H9 (cell line): ENCODE results near the gene NAA10. TPM values are rescaled to one million over a fixed set of nuclear protein-coding genes. Genes with fewer than 3 reads are reported as not detected.

ENCODE experiments used
- DNase-seq: peaks from one replicate; pipeline ENCODE4 v3.0.0-alpha.2; 2017
- H2AFZ ChIP-seq: one replicate; pipeline ENCODE4 v1.6.1; 2013; ENCODE audit warnings: mild to moderate bottlenecking, low read length, control low read depth, moderate library complexity
- H2AK5ac ChIP-seq: 2 replicates; pipeline ENCODE4 v1.6.1; 2013; ENCODE audit warnings: low read length, control low read depth, mixed read lengths; ENCODE audit not compliant: insufficient read length
- H2BK120ac ChIP-seq: one replicate; pipeline ENCODE4 v1.6.1; 2013; ENCODE audit warnings: low read depth, mild to moderate bottlenecking, low read length, control low read depth, inconsistent platforms; ENCODE audit not compliant: poor library complexity, severe bottlenecking
- H2BK12ac ChIP-seq: 2 replicates; pipeline ENCODE4 v1.6.1; 2013; ENCODE audit warnings: low read length, control low read depth, mixed read lengths, low read depth; ENCODE audit not compliant: insufficient read length
- H2BK15ac ChIP-seq: 2 replicates; pipeline ENCODE4 v1.6.1; 2013; ENCODE audit warnings: low read depth, low read length, control low read depth
- H2BK20ac ChIP-seq: one replicate; pipeline ENCODE4 v1.6.1; 2013; ENCODE audit warnings: low read depth, mild to moderate bottlenecking, low read length, control low read depth, inconsistent platforms; ENCODE audit not compliant: poor library complexity, severe bottlenecking
- H2BK5ac ChIP-seq: 2 replicates; pipeline ENCODE4 v1.6.1; 2013; ENCODE audit warnings: low read length, control low read depth, mixed read lengths; ENCODE audit not compliant: insufficient read length
- H3K14ac ChIP-seq: 2 replicates; pipeline ENCODE4 v1.6.1; 2013; ENCODE audit warnings: low read length, control low read depth; ENCODE audit not compliant: insufficient read depth
- H3K18ac ChIP-seq: 2 replicates; pipeline ENCODE4 v1.6.1; 2013; ENCODE audit warnings: low read depth, mild to moderate bottlenecking, mixed read lengths, low read length, control low read depth; ENCODE audit not compliant: insufficient read length
- H3K23ac ChIP-seq: 2 replicates; pipeline ENCODE4 v1.6.1; 2013; ENCODE audit warnings: low read length, control low read depth, mixed read lengths, low read depth; ENCODE audit not compliant: insufficient read length
- H3K23me2 ChIP-seq: 2 replicates; pipeline ENCODE4 v1.6.1; 2013; ENCODE audit warnings: low read depth, mild to moderate bottlenecking, mixed read lengths, low read length, control low read depth; ENCODE audit not compliant: insufficient read length, poor library complexity, severe bottlenecking
- H3K27ac ChIP-seq: 2 replicates; pipeline ENCODE4 v1.5.1; 2013; ENCODE audit warnings: low read length, control low read depth, mixed read lengths, low read depth; ENCODE audit not compliant: insufficient read length
- H3K27me3 ChIP-seq: 2 replicates; pipeline ENCODE4 v1.6.1; 2013; ENCODE audit warnings: low read length, control low read depth, inconsistent platforms; ENCODE audit not compliant: insufficient read depth
- H3K4ac ChIP-seq: 2 replicates; pipeline ENCODE4 v1.6.1; 2013; ENCODE audit warnings: low read depth, mild to moderate bottlenecking, control low read depth, inconsistent platforms, low read length, moderate library complexity
- H3K4me1 ChIP-seq: 2 replicates; pipeline ENCODE4 v1.6.1; 2013; ENCODE audit warnings: low read length, control low read depth, inconsistent platforms; ENCODE audit not compliant: insufficient read depth
- H3K4me2 ChIP-seq: 2 replicates; pipeline ENCODE4 v1.6.1; 2013; ENCODE audit warnings: low read length, control low read depth, mixed read lengths; ENCODE audit not compliant: insufficient read length, insufficient read depth
- H3K56ac ChIP-seq: 2 replicates; pipeline ENCODE4 v1.6.1; 2013; ENCODE audit warnings: low read depth, mild to moderate bottlenecking, mixed read lengths, low read length, control low read depth; ENCODE audit not compliant: insufficient read length
- H3K79me1 ChIP-seq: 2 replicates; pipeline ENCODE4 v1.6.1; 2013; ENCODE audit warnings: low read depth, mild to moderate bottlenecking, moderate library complexity, low read length, control low read depth, inconsistent platforms; ENCODE audit not compliant: insufficient read depth, poor library complexity, severe bottlenecking
- H3K79me2 ChIP-seq: 2 replicates; pipeline ENCODE4 v1.6.1; 2013; ENCODE audit warnings: low read length, control low read depth, inconsistent platforms; ENCODE audit not compliant: insufficient read depth
- H3K9ac ChIP-seq: 2 replicates; pipeline ENCODE4 v1.6.1; 2013; ENCODE audit warnings: low read length, control low read depth, mixed read lengths; ENCODE audit not compliant: insufficient read length; ENCODE audit errors: extremely low read depth
- H3K9me3 ChIP-seq: one replicate; pipeline ENCODE4 v1.6.1; 2013; ENCODE audit warnings: low read depth, low read length, inconsistent platforms; ENCODE audit not compliant: control insufficient read depth
- H3T11ph ChIP-seq: one replicate; pipeline ENCODE4 v1.6.1; 2013; ENCODE audit warnings: mild to moderate bottlenecking, low read length, control low read depth, inconsistent platforms
- H4K20me1 ChIP-seq: one replicate; pipeline ENCODE4 v1.6.1; 2013; ENCODE audit not compliant: control insufficient read depth, insufficient read length, insufficient read depth
- H4K5ac ChIP-seq: 2 replicates; pipeline ENCODE4 v1.6.1; 2013; ENCODE audit warnings: low read depth, mild to moderate bottlenecking, mixed read lengths, low read length, control low read depth; ENCODE audit not compliant: insufficient read length
- H4K8ac ChIP-seq: replicated peaks from 2 replicates; pipeline ENCODE4 v1.6.1; 2013; ENCODE audit warnings: low read length, control low read depth, mixed read lengths, low read depth; ENCODE audit not compliant: insufficient read length
- H4K91ac ChIP-seq: 2 replicates; pipeline ENCODE4 v1.6.1; 2013; ENCODE audit warnings: low read depth, mild to moderate bottlenecking, moderate library complexity, mixed read lengths, low read length, control low read depth; ENCODE audit not compliant: insufficient read length
- H3K27ac Mint-ChIP-seq, 3 experiments: 2 replicates in 2 of 3; 3 replicates in 1 of 3; pipeline ENCODE4 v1.8.0; 2020 to 2021; ENCODE audit warnings: mixed read lengths in 3 of 3, mild to moderate bottlenecking in 1 of 3, moderate library complexity in 1 of 3
- H3K27me3 Mint-ChIP-seq: 2 replicates; pipeline ENCODE4 v1.8.0; 2021; ENCODE audit warnings: low read depth, mild to moderate bottlenecking, moderate library complexity, mixed read lengths
- H3K36me3 Mint-ChIP-seq, 3 experiments: 2 replicates in 2 of 3; 3 replicates in 1 of 3; pipeline ENCODE4 v1.8.0; 2020 to 2021; ENCODE audit warnings: low read depth in 3 of 3, mixed read lengths in 3 of 3; ENCODE audit not compliant: insufficient read depth in 1 of 3
- H3K4me1 Mint-ChIP-seq, 2 experiments: 2 replicates each; pipeline ENCODE4 v1.8.0; 2020; ENCODE audit warnings: mixed read lengths in 2 of 2
- H3K4me3 Mint-ChIP-seq, 2 experiments: 2 replicates in 1 of 2; 3 replicates in 1 of 2; pipeline ENCODE4 v1.8.0; 2020 to 2021; ENCODE audit warnings: mild to moderate bottlenecking in 2 of 2, mixed read lengths in 2 of 2, moderate library complexity in 1 of 2
- H3K9me3 Mint-ChIP-seq, 2 experiments: 2 replicates in 1 of 2; 3 replicates in 1 of 2; pipeline ENCODE4 v1.8.0; 2020; ENCODE audit warnings: mild to moderate bottlenecking in 2 of 2, mixed read lengths in 2 of 2, moderate library complexity in 1 of 2
- CTCF ChIP-seq: fragments of 200-600 bp; sonication (generic); conservative IDR thresholded peaks from 3 replicates; pipeline ENCODE4 v1.8.0; 2021; ENCODE audit warnings: antibody characterized with exemption, mild to moderate bottlenecking
- WGBS: extraction: QIAGEN DNeasy Blood & Tissue Kit; methylation state at CpG from one replicate; pipeline ENCODE4 v1.1.7; 2013; ENCODE audit warnings: missing lambda C conversion rate, low lambda C conversion rate, mixed read lengths; ENCODE audit not compliant: insufficient read length; ENCODE audit errors: extremely low coverage; 5-methylcytosine and 5-hydroxymethylcytosine counted together
- total RNA-seq: library from RNA; stranded (reverse); gene quantifications from 2 replicates; pipeline ENCODE4 v1.2.1, GENCODE V29; 2021

The NAA10 gene
- total RNA-seq, 1 experiment from 2014 or later, result 101 TPM

- H3K4me2 ChIP-seq, result no peak overlapping the region
- H4K5ac ChIP-seq, result no peak overlapping the region
- no peak overlapping the region for H2BK15ac ChIP-seq
- H3K4me1 Mint-ChIP-seq, result peaks cover 29 to 56% of the 10 kb centered on the region in 2 experiments
- no peak overlapping the region for H3K23ac ChIP-seq
- H3K4me1 ChIP-seq, result no peaks in the 10 kb centered on the region; the same call in none of the 2 replicates
- no peak overlapping the region for H2BK5ac ChIP-seq
- no peaks in the 10 kb centered on the region for H3K27me3 ChIP-seq
- H2BK120ac ChIP-seq, result no peak overlapping the region
- no peak overlapping the region; the same call in 1 of the 2 replicates for H3K14ac ChIP-seq
- no peak overlapping the region for H2BK20ac ChIP-seq
- H2AFZ ChIP-seq, result no peak overlapping the region
- H2AK5ac ChIP-seq, result no peak overlapping the region
- no peak overlapping the region for H3K9ac ChIP-seq
- peaks cover 48 to 68% of the 10 kb centered on the region in 2 experiments for H3K9me3 Mint-ChIP-seq
- H2BK12ac ChIP-seq, result no peak overlapping the region
- H3K4ac ChIP-seq, result no peak overlapping the region
- no peak overlapping the region for H4K8ac ChIP-seq
- H4K91ac ChIP-seq, result no peak overlapping the region
- H3K79me1 ChIP-seq, result no peaks in the 10 kb centered on the region
- peaks cover 7% of the 10 kb centered on the region for H3K23me2 ChIP-seq
- no peaks in the 10 kb centered on the region for H3K79me2 ChIP-seq
- no peak overlapping the region for H3K56ac ChIP-seq
- H3T11ph ChIP-seq, result no peak overlapping the region
- no CpG with 5 or more reads among the region's 8 CpGs for WGBS
- H4K20me1 ChIP-seq, result no peaks in the 10 kb centered on the region
- peaks cover 4 to 10% (median 4%) of the 10 kb centered on the region in 3 experiments; a peak in 6 of 7 replicates for H3K36me3 Mint-ChIP-seq
- TF ChIP-seq CTCF, result no peak
- H3K27me3 Mint-ChIP-seq, result peaks cover 31% of the 10 kb centered on the region
- no peak overlapping the region for H3K18ac ChIP-seq
- DNase-seq, result no peak
- peak overlapping the region in 1 of 2 experiments; percentile 32; a peak in 1 of 5 replicates for H3K4me3 Mint-ChIP-seq
- no peaks in the 10 kb centered on the region for H3K9me3 ChIP-seq
- no peak overlapping the region for H3K27ac ChIP-seq
- H3K27ac Mint-ChIP-seq, result no peak overlapping the region; a peak in 1 of 7 replicates
Observed at GRCh38 chrX:153882086-153882498, 52.7 kb downstream of the NAA10 start.
